GM23338 (cell line): ENCODE data around the gene HKDC1. TPM values are rescaled to one million over a fixed set of nuclear protein-coding genes. Genes with fewer than 3 reads are reported as not detected.

Experiments
- ATAC-seq: fragments of 200-7000 bp; cut with Tn5 transposase; 3 replicates; pipeline ENCODE4 v1.9.1; 2020
- DNase-seq: peaks from one replicate; pipeline ENCODE4 v3.0.0-alpha.2; 2015; ENCODE audit warnings: low spot score
- H2AFZ ChIP-seq: fragments of 200-600 bp; sonication (generic); 2 replicates; pipeline ENCODE4 v1.8.0; 2016; ENCODE audit warnings: antibody characterized with exemption, mild to moderate bottlenecking, moderate library complexity
- H3F3A ChIP-seq: fragments of 200-600 bp; sonication (generic); replicated peaks from 2 replicates; pipeline ENCODE4 v1.8.0; 2017; ENCODE audit warnings: antibody characterized with exemption, mixed run types, low read depth
- H3K27ac ChIP-seq: fragments of 200-600 bp; sonication (generic); 2 replicates; pipeline ENCODE4 v1.6.1; 2016; ENCODE audit warnings: low read depth
- H3K27me3 ChIP-seq: fragments of 200-600 bp; sonication (generic); 2 replicates; pipeline ENCODE4 v1.8.0; 2016; ENCODE audit warnings: mild to moderate bottlenecking, mixed run types, moderate library complexity; ENCODE audit not compliant: insufficient read depth
- H3K36me3 ChIP-seq: fragments of 200-600 bp; sonication (generic); 2 replicates; pipeline ENCODE4 v1.8.0; 2016; ENCODE audit warnings: mild to moderate bottlenecking; ENCODE audit not compliant: insufficient read depth
- H3K4me1 ChIP-seq: fragments of 200-600 bp; sonication (generic); 2 replicates; pipeline ENCODE4 v1.8.0; 2016; ENCODE audit warnings: mild to moderate bottlenecking, moderate library complexity; ENCODE audit not compliant: insufficient read depth
- H3K4me2 ChIP-seq: fragments of 200-600 bp; sonication (generic); 2 replicates; pipeline ENCODE4 v1.7.1; 2017; ENCODE audit warnings: mixed run types
- H3K4me3 ChIP-seq: fragments of 200-600 bp; sonication (generic); 2 replicates; pipeline ENCODE4 v1.6.1; 2016; ENCODE audit warnings: mixed run types
- H3K79me2 ChIP-seq: fragments of 200-600 bp; sonication (generic); replicated peaks from 2 replicates; pipeline ENCODE4 v1.8.0; 2017; ENCODE audit warnings: mild to moderate bottlenecking; ENCODE audit not compliant: insufficient read depth
- H3K9me2 ChIP-seq: fragments of 200-600 bp; sonication (generic); 2 replicates; pipeline ENCODE4 v1.8.0; 2017; ENCODE audit not compliant: insufficient read depth
- H4K20me1 ChIP-seq: fragments of 200-600 bp; sonication (generic); replicated peaks from 2 replicates; pipeline ENCODE4 v1.8.0; 2017; ENCODE audit warnings: mild to moderate bottlenecking; ENCODE audit not compliant: insufficient read depth
- H3K27ac Mint-ChIP-seq: 2 replicates; pipeline ENCODE4 v1.8.0; 2020; ENCODE audit warnings: inconsistent platforms, mild to moderate bottlenecking, moderate library complexity, mixed read lengths
- H3K27me3 Mint-ChIP-seq: 3 replicates; pipeline ENCODE4 v1.8.0; 2022; ENCODE audit warnings: low read depth, mild to moderate bottlenecking, moderate library complexity, mixed read lengths, inconsistent platforms; ENCODE audit not compliant: insufficient read depth, poor library complexity
- H3K36me3 Mint-ChIP-seq: 3 replicates; pipeline ENCODE4 v1.8.0; 2021; ENCODE audit warnings: low read depth, mild to moderate bottlenecking, inconsistent platforms, moderate library complexity, mixed read lengths
- H3K4me1 Mint-ChIP-seq: 3 replicates; pipeline ENCODE4 v1.8.0; 2020; ENCODE audit warnings: mild to moderate bottlenecking, inconsistent platforms, mixed read lengths
- H3K4me3 Mint-ChIP-seq: 3 replicates; pipeline ENCODE4 v1.8.0; 2021; ENCODE audit warnings: moderate library complexity, mild to moderate bottlenecking, inconsistent platforms, mixed read lengths
- H3K9me3 Mint-ChIP-seq: 3 replicates; pipeline ENCODE4 v1.8.0; 2020; ENCODE audit warnings: moderate library complexity, mild to moderate bottlenecking, inconsistent platforms, mixed read lengths
- CTCF ChIP-seq, 2 experiments: fragments of 200-600 bp in 1 of 2; sonication (generic) in 1 of 2; conservative IDR thresholded peaks; 2 replicates each; pipeline versions ENCODE4 v1.5.1 to v1.6.1; 2016 to 2017; ENCODE audit warnings: antibody characterized with exemption in 2 of 2, low read depth in 2 of 2, mild to moderate bottlenecking in 2 of 2, moderate library complexity in 1 of 2
- ETS1 ChIP-seq: IDR thresholded peaks from 2 replicates; pipeline ENCODE4 v1.6.1; 2016; ENCODE audit warnings: antibody characterized with exemption
- EZH2 ChIP-seq: fragments of 200-600 bp; sonication (generic); IDR thresholded peaks from one replicate; pipeline ENCODE4 v1.8.0; 2017; ENCODE audit warnings: antibody characterized with exemption, mild to moderate bottlenecking, low read depth; ENCODE audit not compliant: unreplicated experiment
- EZH2phosphoT487 ChIP-seq: fragments of 200-600 bp; sonication (generic); IDR thresholded peaks from one replicate; pipeline ENCODE4 v1.8.1; 2018; ENCODE audit warnings: antibody characterized with exemption; ENCODE audit not compliant: unreplicated experiment
- JUNB ChIP-seq: IDR thresholded peaks from one replicate; pipeline ENCODE4 v1.6.1; 2016; ENCODE audit warnings: antibody characterized with exemption; ENCODE audit not compliant: unreplicated experiment
- NANOG ChIP-seq: IDR thresholded peaks from 2 replicates; pipeline ENCODE4 v1.6.1; 2016; ENCODE audit warnings: antibody characterized with exemption, borderline replicate concordance
- REST ChIP-seq: IDR thresholded peaks from one replicate; pipeline ENCODE4 v1.6.1; 2018; ENCODE audit warnings: antibody characterized with exemption; ENCODE audit not compliant: unreplicated experiment
- STAT1 ChIP-seq: IDR thresholded peaks from one replicate; pipeline ENCODE4 v1.6.1; 2016; ENCODE audit warnings: antibody characterized with exemption; ENCODE audit not compliant: unreplicated experiment
- ZNF114 ChIP-seq: fragments of 250-450 bp; sonication (Bioruptor Pico); IDR thresholded peaks from 2 replicates; pipeline ENCODE4 v1.5.0; 2020; ENCODE audit warnings: mild to moderate bottlenecking, moderate library complexity
- ZNF331 ChIP-seq: fragments of 250-450 bp; sonication (Bioruptor Pico); IDR thresholded peaks from 2 replicates; pipeline ENCODE4 v1.5.0; 2020; ENCODE audit warnings: low read depth, mild to moderate bottlenecking, moderate library complexity
- polyA plus RNA-seq: library from polyadenylated mRNA; unstranded; fragments of >200 nt; fragmentation: Nextera tagmentation; extraction: Ambion mirVana; gene quantifications from 2 replicates; pipeline ENCODE4 v1.2.1, GENCODE V29; 2016
- total RNA-seq: library from RNA; depleted of rRNA; stranded (reverse); fragments of >200 nt; shearing (Covaris generic); gene quantifications from 2 replicates; pipeline ENCODE4 v1.2.3, GENCODE V29; 2014

The HKDC1 gene
- total and polyA plus RNA-seq, 2 experiments from 2014 or later, result 0.03 TPM; not detected in 1

GRCh38 chr10:69303632-69304051, 83.5 kb downstream of the HKDC1 start:
- Mint-ChIP-seq H3K36me3 (peaks cover 7% of the 10 kb centered on the region; the same call in 1 of the 3 replicates), H3K4me1 (no peaks in the 10 kb centered on the region; the same call in 2 of the 3 replicates), H3K27me3 (peaks cover 5% of the 10 kb centered on the region), H3K27ac (no peak overlapping the region), H3K4me3 (no peak overlapping the region), H3K9me3 (peaks cover 5% of the 10 kb centered on the region; the same call in 2 of the 3 replicates)
- no peak for TF ChIP-seq NANOG
- no peak for TF ChIP-seq ZNF114 (CRISPR knock-in tag)
- no peak for TF ChIP-seq STAT1
- TF ChIP-seq ZNF331, result no peak
- TF ChIP-seq REST, result no peak
- no peak for TF ChIP-seq EZH2phosphoT487
- no peak for TF ChIP-seq ETS1
- TF ChIP-seq JUNB, result no peak
- no peak for TF ChIP-seq CTCF (conservative IDR thresholded peaks at IDR 0.05; ENCODE audit: low read depth in 2 of 2)
- TF ChIP-seq EZH2, result no peak
- no peaks in the 10 kb centered on the region for H3F3A ChIP-seq
- no peaks in the 10 kb centered on the region for H3K79me2 ChIP-seq
- H3K4me1 ChIP-seq, result peaks cover 6% of the 10 kb centered on the region; the same call in 1 of the 2 replicates
- peak overlapping the region; percentile 90 for H2AFZ ChIP-seq
- H3K4me3 ChIP-seq, result no peak overlapping the region
- DNase-seq (no peak), ATAC-seq (no peak)
- no peak overlapping the region for H3K4me2 ChIP-seq
- H3K9me2 ChIP-seq, result no peaks in the 10 kb centered on the region; the same call in 1 of the 2 replicates
- H3K27me3 ChIP-seq, result no peaks in the 10 kb centered on the region
- no peaks in the 10 kb centered on the region for H4K20me1 ChIP-seq
- H3K27ac ChIP-seq, result no peak overlapping the region
- no peaks in the 10 kb centered on the region for H3K36me3 ChIP-seq
